Stimulated activated CD4-positive, alpha-beta T cell treated with anti-CD3 and anti-CD28 coated beads, Interleukin-15, amount 100 ng/mL, for 1 hour (primary cell): Measurements from ENCODE around the gene ZSWIM1.

Experiments used
- DNase-seq, 2 donors: peaks; one replicate each; pipeline ENCODE4 v3.0.0-alpha.2; 2020; ENCODE audit warnings: low read depth in 1 of 2, low spot score in 1 of 2

ZSWIM1 gene

DNA sequence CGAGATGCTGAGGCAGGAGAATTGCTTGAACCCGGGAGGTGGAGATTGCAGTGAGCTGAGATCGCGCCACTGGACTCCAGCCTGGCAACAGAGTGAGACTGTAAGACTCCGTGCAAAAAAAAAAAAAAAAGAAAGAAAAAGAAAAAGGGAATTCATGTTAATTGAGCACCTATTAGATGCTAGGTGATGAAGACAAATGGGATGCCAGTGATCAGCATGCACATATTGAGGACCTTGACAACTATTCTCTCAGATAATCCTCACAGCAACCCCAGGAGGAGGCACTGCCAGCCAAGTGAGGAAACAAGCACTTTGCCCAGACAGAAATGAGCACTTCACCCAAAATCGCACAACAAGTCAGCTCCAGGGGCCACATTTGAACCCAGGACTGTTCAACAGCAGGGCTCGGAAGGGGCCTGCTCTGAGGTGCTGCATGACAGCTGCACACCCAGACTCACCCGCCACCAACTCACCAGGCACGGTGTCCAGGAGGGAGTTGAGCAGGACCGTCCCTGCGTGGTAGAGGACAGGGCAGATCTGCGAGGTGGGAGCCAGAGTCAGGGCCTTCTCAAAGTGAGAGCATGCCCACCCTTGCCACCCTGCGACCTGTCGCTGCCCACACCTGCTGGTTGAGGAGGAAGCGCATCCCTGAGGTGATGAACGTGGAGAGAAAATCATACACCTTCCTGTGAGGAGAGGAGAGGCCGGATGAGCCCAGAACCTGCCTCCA is 26.4 kb downstream of the ZSWIM1 start:
- DNase-seq: no peak

- no peak for DNase-seq
These were observed 27.1 kb downstream of the ZSWIM1 start for GRCh38 chr20:45908084-45908483.

- no peak for DNase-seq
These were observed 28.3 kb downstream of the ZSWIM1 start for GRCh38 chr20:45909336-45909808.

DNA sequence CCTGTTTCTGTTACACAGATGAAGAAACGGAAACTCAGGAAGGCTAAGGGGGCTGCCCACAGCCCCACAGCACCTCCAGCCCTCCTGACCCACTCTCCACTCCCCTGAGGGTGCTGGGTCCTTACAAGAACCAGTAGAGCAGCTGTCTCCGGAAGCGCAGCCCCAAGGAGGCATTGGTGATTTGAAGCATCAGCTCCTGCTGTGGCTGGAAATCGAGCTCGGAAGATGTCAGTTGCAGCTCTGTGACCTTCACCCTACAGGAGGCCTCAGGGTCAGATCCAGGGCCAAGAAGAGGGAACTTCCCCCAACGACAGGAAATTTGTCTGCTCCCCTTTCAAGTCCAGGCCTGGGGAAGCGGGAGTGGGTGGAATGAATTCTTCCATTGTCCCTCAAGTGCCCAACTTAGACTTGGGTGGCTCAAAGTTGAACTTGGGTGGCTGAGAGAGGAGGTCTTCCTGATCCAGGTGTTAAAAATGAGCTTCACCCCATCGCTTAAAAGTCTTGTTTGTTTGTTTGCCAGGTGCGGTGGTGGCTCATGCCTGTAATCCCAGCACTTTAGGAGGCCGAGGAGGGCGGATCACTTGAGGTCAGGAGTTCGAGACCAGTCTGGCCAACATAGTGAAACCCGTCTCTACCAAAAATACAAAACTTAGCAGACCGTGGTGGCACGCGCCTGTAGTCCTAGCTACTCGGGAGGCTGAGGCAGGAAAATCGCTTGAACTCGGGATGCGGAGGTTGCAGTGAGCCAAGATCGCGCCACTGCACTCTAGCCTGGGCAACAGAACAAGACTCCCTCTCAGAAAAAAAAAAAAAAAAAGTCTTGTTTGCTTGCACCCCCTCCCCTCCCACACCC is 29.0 kb downstream of the ZSWIM1 start:
- no peak for DNase-seq

GRCh38 chr20:45910670-45911485 is 29.9 kb downstream of the ZSWIM1 start:
- peak; percentile 73 to 90 for DNase-seq

DNA sequence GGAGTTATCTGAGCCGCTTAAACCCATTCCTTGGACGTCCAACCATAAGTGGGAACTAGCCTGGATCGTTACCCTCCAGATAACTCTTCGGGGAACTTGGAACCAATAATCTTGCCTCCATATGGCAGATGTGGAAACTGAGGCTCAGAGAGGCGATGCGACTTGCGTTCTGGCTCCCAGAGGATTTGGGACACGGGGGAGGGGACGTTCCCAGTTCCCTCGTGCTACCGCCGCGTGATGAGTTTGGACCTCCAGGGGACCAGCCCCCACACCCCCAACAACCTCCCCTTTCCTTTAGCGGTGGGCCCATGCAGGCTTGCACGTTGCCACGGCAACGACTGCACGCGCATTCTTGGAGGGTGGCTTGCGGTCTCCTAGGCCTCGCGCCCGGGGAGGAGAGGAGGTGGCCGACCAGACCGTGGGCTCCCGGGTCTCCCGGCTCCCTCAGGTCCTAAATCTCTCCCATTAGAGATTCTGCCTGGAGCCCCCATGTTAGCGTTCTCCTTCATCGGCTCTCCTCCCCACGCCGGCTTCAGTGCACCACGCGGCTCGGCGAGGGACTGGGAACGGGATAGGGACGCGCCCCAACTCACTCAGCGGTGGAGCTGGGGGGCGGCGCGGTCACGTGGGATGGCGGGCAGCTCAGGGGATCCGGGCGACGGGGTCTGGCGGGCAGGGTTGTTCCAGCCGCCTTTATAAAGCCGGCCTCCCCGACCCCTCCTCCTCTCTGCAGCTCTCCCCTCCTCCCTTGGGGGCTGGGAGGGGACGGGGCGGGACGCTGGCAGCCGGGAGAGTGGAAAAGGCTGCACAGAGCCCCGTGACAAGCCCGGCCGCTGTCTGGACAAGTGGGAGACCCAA is 30.7 kb downstream of the ZSWIM1 start, which contains the start of gene PLTP:
PLTP (minus strand) TSS at position 670 of the 858 bp plus-strand sequence. CDS start 703 bp downstream, outside the sequence.
- no peak for DNase-seq

DNA sequence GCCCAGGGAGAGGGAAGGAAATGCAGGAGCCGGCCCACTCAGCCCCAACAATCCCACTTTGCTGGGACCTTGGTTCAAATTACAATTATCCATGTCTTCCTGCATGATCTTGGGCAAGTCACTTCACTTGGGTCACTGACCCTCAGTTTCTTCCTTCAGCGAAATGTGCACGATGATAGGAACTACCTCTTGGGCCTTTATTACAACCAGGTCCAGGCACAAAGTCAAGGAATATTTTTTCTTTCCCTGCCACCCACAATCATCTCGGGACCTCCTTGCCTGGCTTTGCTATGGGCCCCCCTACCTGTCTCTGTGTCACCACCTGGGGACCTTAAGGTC is 31.3 kb downstream of the ZSWIM1 start:
- no peak for DNase-seq

DNA sequence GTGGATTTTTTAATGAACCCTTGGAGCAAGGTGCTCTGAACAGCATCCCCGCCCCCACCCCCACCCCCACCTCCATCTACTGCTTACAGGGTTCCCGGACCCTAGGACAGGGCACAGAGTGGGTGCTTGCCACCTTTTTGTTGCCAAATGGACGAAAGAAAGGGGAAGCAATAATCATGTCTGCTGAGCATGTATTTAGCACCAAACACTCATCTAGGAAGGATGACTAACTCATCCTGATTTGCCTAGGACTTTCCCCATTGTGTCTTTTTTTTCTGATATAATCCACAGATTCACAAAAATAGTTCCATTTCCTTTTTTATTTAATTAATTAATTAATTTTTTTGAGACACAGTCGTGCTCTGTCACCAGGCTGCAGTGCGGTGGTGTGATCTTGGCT is 32.1 kb downstream of the ZSWIM1 start:
- DNase-seq: no peak

DNA sequence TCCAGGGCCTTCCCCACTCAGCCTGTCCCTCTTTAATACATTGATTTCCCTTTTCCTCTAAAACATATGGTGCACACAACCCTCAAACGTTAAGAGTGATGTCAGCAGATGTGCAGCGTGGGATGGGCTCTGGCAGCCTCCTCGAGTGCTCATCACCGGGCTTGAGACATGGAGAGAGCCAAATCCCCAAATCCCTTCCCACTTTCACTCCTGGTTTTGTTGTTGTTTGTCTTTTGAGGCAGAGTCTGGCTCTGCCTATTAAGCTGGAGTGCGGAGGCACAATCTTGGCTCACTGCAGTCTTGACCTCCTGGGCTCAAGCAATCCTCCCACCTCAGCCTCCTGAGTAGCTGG is 36.7 kb downstream of the ZSWIM1 start:
- DNase-seq: no peak

DNA sequence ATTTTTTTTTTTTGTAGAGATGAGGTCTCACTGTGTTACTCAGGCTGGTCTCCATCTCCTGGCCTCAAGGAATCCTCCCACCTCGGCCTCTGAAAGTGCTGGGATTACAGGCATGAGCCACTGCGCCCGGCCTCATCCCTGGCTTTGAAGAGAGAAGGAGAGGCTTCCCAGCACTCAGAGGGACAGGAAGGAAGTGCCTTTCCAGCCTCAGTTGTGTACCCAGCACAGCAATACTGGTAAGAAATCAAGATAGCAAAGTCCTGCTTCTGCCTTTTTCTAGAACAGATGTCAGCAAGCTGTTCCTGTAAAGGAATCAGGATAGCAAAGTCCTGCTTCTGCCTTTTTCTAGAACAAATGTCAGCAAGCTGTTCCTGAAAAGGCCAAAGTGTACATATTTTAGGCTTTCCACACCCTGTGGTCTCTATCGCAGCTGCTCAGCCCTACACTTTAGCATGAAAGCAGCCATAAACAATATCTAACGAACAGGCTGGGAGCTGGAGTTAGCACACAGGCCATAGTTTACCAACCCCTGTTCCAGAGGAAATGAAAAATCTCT is 37.2 kb downstream of the ZSWIM1 start:
- DNase-seq: no peak

GRCh38 chr20:45918779-45919537 is 37.9 kb downstream of the ZSWIM1 start:
- no peak for DNase-seq

DNA sequence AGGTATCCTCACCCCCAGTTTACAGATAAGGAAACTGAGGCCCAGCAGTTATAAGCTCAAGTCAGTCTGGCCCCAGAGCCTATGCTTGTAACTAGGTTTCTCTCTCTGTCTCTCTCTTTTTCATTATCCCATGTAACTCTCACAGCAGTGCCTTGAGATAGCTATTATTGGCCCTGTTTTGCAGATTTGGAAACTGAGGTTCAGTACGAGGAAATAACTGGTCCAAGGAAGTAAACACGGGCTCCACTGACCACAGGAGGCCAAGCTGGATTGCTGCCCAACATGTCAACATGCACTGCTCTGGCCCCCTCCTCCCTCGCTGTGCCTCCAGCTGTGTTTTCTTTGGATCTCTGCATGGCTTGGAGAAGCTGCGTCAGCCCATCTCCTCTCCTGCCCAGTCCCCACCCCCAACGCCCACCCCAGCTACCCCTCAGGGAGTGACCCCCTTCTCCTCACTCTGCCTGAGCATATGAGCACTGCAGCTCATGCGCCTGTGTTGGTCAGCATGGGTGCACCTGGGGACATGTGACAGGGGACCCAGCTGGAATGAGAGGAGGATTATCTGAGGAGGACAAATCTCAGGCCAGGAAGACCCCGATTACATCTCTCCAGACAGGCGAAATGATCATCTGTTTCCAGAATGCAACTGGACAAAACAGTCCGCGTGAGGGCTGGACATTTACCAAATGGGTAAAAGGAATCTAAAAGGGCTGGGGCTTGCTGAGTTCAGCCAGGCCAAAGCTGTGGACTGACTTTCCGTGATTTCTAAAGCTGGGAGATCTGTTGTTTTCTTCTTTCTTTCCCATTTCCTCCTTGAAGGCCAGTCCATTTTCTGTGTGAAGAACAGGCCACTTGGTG is 38.7 kb downstream of the ZSWIM1 start:
- DNase-seq: no peak

GRCh38 chr20:45920462-45921336 is 39.7 kb downstream of the ZSWIM1 start:
- no peak for DNase-seq

GRCh38 chr20:45921337-45922189 is 40.5 kb downstream of the ZSWIM1 start:
- no peak for DNase-seq

GRCh38 chr20:45924391-45925261 is 43.6 kb downstream of the ZSWIM1 start:
- DNase-seq: no peak
